H1 (cell line): ENCODE results near the gene SPTY2D1. TPM values are rescaled to one million over a fixed set of nuclear protein-coding genes. Genes with fewer than 3 reads are reported as not detected.

ENCODE experiments used
- CTCF ChIA-PET: fragments of 300-600 bp; sonication (Branson Sonifier 250); formaldehyde crosslinking; loops from one replicate; lab custom pipeline; 2021; ENCODE audit not compliant: partially characterized antibody; lab: Charles Lee
- POLR2A ChIA-PET: fragments of 300-600 bp; sonication (Branson Sonifier 250); formaldehyde crosslinking; loops from one replicate; lab custom pipeline; 2021; ENCODE audit warnings: inconsistent platforms; ENCODE audit not compliant: partially characterized antibody; lab: Charles Lee
- DNase-seq, 2 experiments: peaks; one replicate each; pipeline versions ENCODE4 v3.0.0 to v3.0.0-alpha.2; 2010 to 2022; ENCODE audit warnings: low spot score in 2 of 2, low read depth in 1 of 2, mixed read lengths in 1 of 2
- FAIRE-seq: peaks from 2 replicates; lab custom pipeline; 2011; peaks lifted over from hg19 to GRCh38; lab: Jason Lieb, UNC
- H2AFZ ChIP-seq: 2 replicates; pipeline ENCODE4 v1.8.1; 2012; ENCODE audit warnings: low read length, inconsistent platforms
- H2AK5ac ChIP-seq: 2 replicates; pipeline ENCODE4 v1.6.1; 2013; ENCODE audit warnings: low read depth, low read length
- H2BK120ac ChIP-seq: replicated peaks from 2 replicates; pipeline ENCODE3; 2013; ENCODE audit warnings: low read depth, low read length, inconsistent platforms
- H2BK12ac ChIP-seq: 2 replicates; pipeline ENCODE4 v1.6.1; 2013; ENCODE audit warnings: low read depth, low read length
- H2BK15ac ChIP-seq: 2 replicates; pipeline ENCODE4 v1.6.1; 2013; ENCODE audit warnings: low read length
- H2BK20ac ChIP-seq: 2 replicates; pipeline ENCODE4 v1.6.1; 2013; ENCODE audit warnings: low read length
- H2BK5ac ChIP-seq: 2 replicates; pipeline ENCODE4 v1.6.1; 2013; ENCODE audit warnings: low read depth, low read length
- H3K14ac ChIP-seq: 2 replicates; pipeline ENCODE4 v1.6.1; 2013; ENCODE audit warnings: inconsistent platforms; ENCODE audit not compliant: insufficient read length
- H3K18ac ChIP-seq: 2 replicates; pipeline ENCODE4 v1.6.1; 2013; ENCODE audit warnings: low read length; ENCODE audit errors: extremely low read depth
- H3K23ac ChIP-seq: 2 replicates; pipeline ENCODE4 v1.6.1; 2013; ENCODE audit warnings: inconsistent platforms; ENCODE audit not compliant: insufficient read length
- H3K23me2 ChIP-seq: 2 replicates; pipeline ENCODE4 v1.6.1; 2013; ENCODE audit warnings: low read depth, low read length
- H3K27ac ChIP-seq: 2 replicates; pipeline ENCODE4 v1.6.1; 2011; ENCODE audit warnings: low read depth, low read length, inconsistent platforms
- H3K27me3 ChIP-seq, 4 experiments: replicated peaks in 1 of 4; 1 replicate in 1 of 4; 2 replicates in 3 of 4; pipeline versions ENCODE4 v1.6.1 to v1.8.1; 2011 to 2013; ENCODE audit warnings: low read length in 3 of 4, mild to moderate bottlenecking in 3 of 4, inconsistent platforms in 2 of 4, mixed read lengths in 2 of 4, moderate library complexity in 1 of 4; ENCODE audit not compliant: control insufficient read depth in 3 of 4, insufficient read depth in 3 of 4; ENCODE audit errors: extremely low read depth in 1 of 4
- H3K36me3 ChIP-seq, 4 experiments: 2 replicates each; pipeline versions ENCODE4 v1.6.1 to v1.8.1; 2011 to 2013; ENCODE audit warnings: mild to moderate bottlenecking in 4 of 4, low read length in 3 of 4, moderate library complexity in 2 of 4, control low read depth in 1 of 4, inconsistent platforms in 1 of 4; ENCODE audit not compliant: insufficient read depth in 4 of 4, control insufficient read depth in 2 of 4
- H3K4ac ChIP-seq: replicated peaks from 2 replicates; pipeline ENCODE3; 2013; ENCODE audit warnings: low read length, low read depth, mixed read lengths, inconsistent platforms; ENCODE audit not compliant: insufficient read length
- H3K4me1 ChIP-seq, 4 experiments: replicated peaks in 1 of 4; 1 replicate in 1 of 4; 2 replicates in 3 of 4; pipeline versions ENCODE4 v1.6.1 to v1.8.1; 2011 to 2013; ENCODE audit warnings: low read length in 3 of 4, inconsistent platforms in 2 of 4, mixed read lengths in 1 of 4; ENCODE audit not compliant: insufficient read depth in 4 of 4, control insufficient read depth in 3 of 4
- H3K4me2 ChIP-seq, 2 experiments: 2 replicates each; pipeline versions ENCODE4 v1.6.1 to v1.8.1; 2011 to 2013; ENCODE audit warnings: low read depth in 2 of 2, low read length in 2 of 2, control low read depth in 1 of 2, inconsistent platforms in 1 of 2, mild to moderate bottlenecking in 1 of 2; ENCODE audit not compliant: insufficient read depth in 1 of 2
- H3K4me3 ChIP-seq, 4 experiments: fragments of 200-600, 300-600 bp in 1 of 4; sonication (generic), shearing (Covaris generic), sonication (Bioruptor Twin) in 1 of 4; 2 replicates each; pipeline versions ENCODE4 v1.5.1 to v1.8.1; 2011 to 2016; ENCODE audit warnings: low read length in 4 of 4, low read depth in 3 of 4, control low read depth in 2 of 4, inconsistent platforms in 2 of 4, mild to moderate bottlenecking in 2 of 4, mixed read lengths in 1 of 4, moderate library complexity in 1 of 4; ENCODE audit not compliant: insufficient read depth in 2 of 4; ENCODE audit errors: extremely low read depth in 1 of 4
- H3K56ac ChIP-seq: replicated peaks from 2 replicates; pipeline ENCODE3; 2013; ENCODE audit warnings: low read depth, mild to moderate bottlenecking, mixed read lengths, low read length, inconsistent platforms; ENCODE audit not compliant: insufficient read length
- H3K79me1 ChIP-seq: 2 replicates; pipeline ENCODE4 v1.6.1; 2013; ENCODE audit warnings: low read depth, low read length, control low read depth
- H3K79me2 ChIP-seq, 2 experiments: 2 replicates each; pipeline versions ENCODE4 v1.6.1 to v1.8.1; 2012 to 2013; ENCODE audit warnings: low read length in 2 of 2, mild to moderate bottlenecking in 2 of 2, inconsistent platforms in 1 of 2; ENCODE audit not compliant: insufficient read depth in 2 of 2, control insufficient read depth in 1 of 2
- H3K9ac ChIP-seq, 4 experiments: replicated peaks in 1 of 4; 1 replicate in 1 of 4; 2 replicates in 3 of 4; pipeline versions ENCODE4 v1.6.1 to v1.8.1; 2011 to 2013; ENCODE audit warnings: low read depth in 3 of 4, low read length in 3 of 4, control low read depth in 2 of 4, mild to moderate bottlenecking in 2 of 4, moderate library complexity in 2 of 4, inconsistent platforms in 1 of 4; ENCODE audit errors: extremely low read depth in 1 of 4
- H3K9me3 ChIP-seq, 2 experiments: 2 replicates each; pipeline versions ENCODE4 v1.6.1 to v1.8.1; 2012 to 2013; ENCODE audit warnings: mild to moderate bottlenecking in 2 of 2, moderate library complexity in 2 of 2, control low read depth in 1 of 2, inconsistent platforms in 1 of 2, low read depth in 1 of 2, low read length in 1 of 2, mixed read lengths in 1 of 2; ENCODE audit not compliant: insufficient read depth in 2 of 2
- H4K20me1 ChIP-seq, 2 experiments: replicated peaks in 1 of 2; 2 replicates each; pipeline versions ENCODE3 to v1.8.1; 2011 to 2013; ENCODE audit warnings: inconsistent platforms in 2 of 2, low read length in 2 of 2, mild to moderate bottlenecking in 1 of 2; ENCODE audit not compliant: insufficient read depth in 2 of 2, control insufficient read depth in 1 of 2
- H4K5ac ChIP-seq: 2 replicates; pipeline ENCODE4 v1.6.1; 2013; ENCODE audit warnings: low read length, low read depth, mixed read lengths, inconsistent platforms; ENCODE audit not compliant: insufficient read length
- H4K8ac ChIP-seq: 2 replicates; pipeline ENCODE4 v1.8.0; 2013; ENCODE audit warnings: mild to moderate bottlenecking, moderate library complexity, low read length, inconsistent platforms; ENCODE audit not compliant: insufficient read depth; ENCODE audit errors: extremely low read depth
- H4K91ac ChIP-seq: replicated peaks from 2 replicates; pipeline ENCODE3; 2013; ENCODE audit warnings: low read length, mixed read lengths, inconsistent platforms; ENCODE audit not compliant: insufficient read length
- GABPA ChIP-seq: IDR thresholded peaks from 2 replicates; pipeline ENCODE4 v1.6.1; 2011; ENCODE audit warnings: mild to moderate bottlenecking, low read length, moderate library complexity, borderline replicate concordance; ENCODE audit not compliant: insufficient read depth
- POLR2A ChIP-seq, 2 experiments: IDR thresholded peaks; 1 replicate in 1 of 2; 2 replicates in 1 of 2; pipeline ENCODE4 v1.6.1; 2011; ENCODE audit warnings: low read depth in 2 of 2, low read length in 2 of 2, mild to moderate bottlenecking in 2 of 2; ENCODE audit errors: control extremely low read depth in 1 of 2
- POLR2AphosphoS5 ChIP-seq: IDR thresholded peaks from 2 replicates; pipeline ENCODE4 v1.6.1; 2011; ENCODE audit warnings: low read depth, low read length
- SAP30 ChIP-seq: fragments of 300-600 bp; sonication (generic); IDR thresholded peaks from 2 replicates; pipeline ENCODE4 v1.7.1; 2012; ENCODE audit warnings: low read length, moderate library complexity, mild to moderate bottlenecking, inconsistent platforms; ENCODE audit not compliant: insufficient read depth, insufficient replicate concordance
- SIRT6 ChIP-seq: IDR thresholded peaks from one replicate; pipeline ENCODE4 v1.7.1; 2012; ENCODE audit warnings: low read length, inconsistent platforms
- SUZ12 ChIP-seq: fragments of 200-600 bp; sonication (generic); IDR thresholded peaks from 2 replicates; pipeline ENCODE4 v1.6.1; 2012; ENCODE audit warnings: mild to moderate bottlenecking, inconsistent platforms, low read length, moderate library complexity, mixed read lengths
- TCF12 ChIP-seq: IDR thresholded peaks from 2 replicates; pipeline ENCODE4 v1.6.1; 2011; ENCODE audit warnings: low read depth, mild to moderate bottlenecking, low read length
- WGBS, 2 experiments: shearing (Covaris generic) in 1 of 2; methylation state at CpG; one replicate each; pipeline versions ENCODE4 v1.1.6 to v1.1.7; 2013 to 2015; ENCODE audit warnings: low lambda C conversion rate in 2 of 2, mixed read lengths in 2 of 2, inconsistent platforms in 1 of 2, low coverage in 1 of 2, missing lambda C conversion rate in 1 of 2; ENCODE audit not compliant: insufficient replicate concordance in 2 of 2, insufficient coverage in 1 of 2, insufficient read length in 1 of 2; ENCODE audit errors: extremely low coverage in 1 of 2, missing lambda C conversion rate in 1 of 2; 5-methylcytosine and 5-hydroxymethylcytosine counted together
- polyA plus RNA-seq, 7 experiments: library from polyadenylated mRNA; depleted of rRNA in 3 of 7; stranded (reverse) in 5 of 7; unstranded in 2 of 7; fragments of >200 nt in 5 of 7; fragments of 200-250 nt in 2 of 7; gene quantifications; 1 replicate in 5 of 7; 2 replicates in 1 of 7; 4 replicates in 1 of 7; pipeline versions ENCODE4 v1.2.1 to v1.2.3, GENCODE V29; 2011 to 2013; ENCODE audit warnings: missing spikeins in 2 of 7, mixed read lengths in 2 of 7
- total RNA-seq: library from RNA; stranded (reverse); fragmentation: NEBNext Ultra II Directional; extraction: Animal tissue kit (Norgen Biotek cat#: 25700); gene quantifications from 2 replicates; pipeline ENCODE4 v1.2.1, GENCODE V29; 2021
- TF ChIP-seq, protein P1 (sequence below), 3 experiments: IDR thresholded peaks; 1 replicate in 2 of 3; 2 replicates in 1 of 3; pipeline versions ENCODE4 v1.5.1 to v1.6.1; 2011; ENCODE audit warnings: low read length in 3 of 3, mild to moderate bottlenecking in 3 of 3, inconsistent platforms in 2 of 3, low read depth in 1 of 3, moderate library complexity in 1 of 3; ENCODE audit not compliant: insufficient read depth in 1 of 3; ENCODE audit errors: control extremely low read depth in 1 of 3

SPTY2D1 gene
- total and polyA plus RNA-seq, 2 of the 8 experiments (the other 6 are each of a cell fraction or from before 2014, with no cell fraction given): 4.9 to 17.6 TPM

DNA sequence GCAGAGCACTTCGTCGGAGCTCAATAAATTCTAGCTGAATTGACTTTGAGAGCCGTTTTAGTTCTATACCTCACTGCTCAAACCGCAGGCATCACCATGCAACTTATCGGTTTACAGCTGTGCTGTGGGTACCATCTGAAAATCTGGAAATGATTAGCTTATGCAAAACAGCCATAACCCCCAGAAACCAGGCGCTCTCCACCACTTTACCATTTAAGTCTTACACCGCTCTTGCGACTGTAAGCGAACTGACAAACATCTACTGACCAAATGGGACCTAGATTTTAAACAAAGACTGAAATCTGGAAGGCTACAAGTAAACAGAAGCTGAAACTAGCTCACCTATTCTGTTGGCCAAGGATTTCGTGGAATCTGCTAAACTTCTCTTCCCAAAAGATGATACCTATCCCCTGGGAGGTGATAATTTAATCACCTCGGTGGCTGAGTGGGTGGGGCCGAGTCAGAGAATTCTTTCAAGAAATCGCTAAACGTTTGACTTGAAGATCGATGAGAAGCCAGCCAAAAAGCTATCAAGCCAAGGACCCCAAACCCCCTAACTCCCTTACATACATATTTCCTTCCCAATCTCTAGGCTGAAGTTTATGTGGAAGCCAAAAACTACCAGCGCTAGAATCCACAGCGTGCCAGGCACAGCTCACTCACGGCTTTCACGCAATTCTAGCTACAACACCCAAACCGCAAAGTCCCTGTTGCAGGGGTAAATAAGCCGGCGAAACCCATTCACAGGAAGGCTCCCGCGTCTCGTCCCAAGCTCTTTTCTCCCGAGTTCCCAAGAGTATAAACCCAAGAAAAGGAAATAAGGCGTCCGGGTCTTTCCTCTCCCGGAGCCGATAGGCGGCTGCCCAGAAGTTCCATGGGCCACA is 644 bp downstream of the SPTY2D1 start:
- H4K20me1 ChIP-seq: peaks cover 0 to 2% of the 10 kb centered on the region in 2 experiments
- no peak for FAIRE-seq
- CTCF ChIA-PET: interaction anchor here (0.8 to 2.8 kb wide), 8 partner anchors 16 to 135 kb away, joined by 3 to 9 read pairs (median 4); partner anchors contain the start of gene TSG101
- TF ChIP-seq POLR2A (IDR thresholded peaks at IDR 0.05; ENCODE audit: control extremely low read depth in 1 of 2, low read depth in 2 of 2, low read length in 2 of 2): no peak
- no peak for TF ChIP-seq SIRT6
- TF ChIP-seq SAP30: no peak
- TF ChIP-seq TCF12: no peak
- TF ChIP-seq POLR2AphosphoS5: no peak
- no peak for TF ChIP-seq GABPA
- no peak for TF ChIP-seq SUZ12
- TF ChIP-seq, protein P1, sequence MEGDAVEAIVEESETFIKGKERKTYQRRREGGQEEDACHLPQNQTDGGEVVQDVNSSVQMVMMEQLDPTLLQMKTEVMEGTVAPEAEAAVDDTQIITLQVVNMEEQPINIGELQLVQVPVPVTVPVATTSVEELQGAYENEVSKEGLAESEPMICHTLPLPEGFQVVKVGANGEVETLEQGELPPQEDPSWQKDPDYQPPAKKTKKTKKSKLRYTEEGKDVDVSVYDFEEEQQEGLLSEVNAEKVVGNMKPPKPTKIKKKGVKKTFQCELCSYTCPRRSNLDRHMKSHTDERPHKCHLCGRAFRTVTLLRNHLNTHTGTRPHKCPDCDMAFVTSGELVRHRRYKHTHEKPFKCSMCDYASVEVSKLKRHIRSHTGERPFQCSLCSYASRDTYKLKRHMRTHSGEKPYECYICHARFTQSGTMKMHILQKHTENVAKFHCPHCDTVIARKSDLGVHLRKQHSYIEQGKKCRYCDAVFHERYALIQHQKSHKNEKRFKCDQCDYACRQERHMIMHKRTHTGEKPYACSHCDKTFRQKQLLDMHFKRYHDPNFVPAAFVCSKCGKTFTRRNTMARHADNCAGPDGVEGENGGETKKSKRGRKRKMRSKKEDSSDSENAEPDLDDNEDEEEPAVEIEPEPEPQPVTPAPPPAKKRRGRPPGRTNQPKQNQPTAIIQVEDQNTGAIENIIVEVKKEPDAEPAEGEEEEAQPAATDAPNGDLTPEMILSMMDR (IDR thresholded peaks at IDR 0.05; ENCODE audit: control extremely low read depth in 1 of 3, insufficient read depth in 1 of 3, low read depth in 1 of 3, low read length in 3 of 3): no peak

More for the DNA sequence above, 644 bp downstream of the SPTY2D1 start:
- Histone ChIP-seq H2AK5ac (no peak overlapping the region), H2BK120ac (no peak overlapping the region), H3K4me1 (peaks cover 0 to 5% (median under 1%) of the 10 kb centered on the region in 4 experiments; a peak in 1 of 7 replicates), H3K27me3 (no peaks in the 10 kb centered on the region), H3K4me3 (peak overlapping the region; percentile 94 to 98 (median 96)), H3K14ac (no peak overlapping the region), H2BK20ac (no peak overlapping the region), H3K4ac (no peak overlapping the region), H3K36me3 (no peaks in the 10 kb centered on the region), H3K18ac (no peak overlapping the region), H2AFZ (peak overlapping the region; percentile 64; the same call in 1 of the 2 replicates), H3K56ac (no peak overlapping the region), H3K79me2 (peaks cover 7 to 51% of the 10 kb centered on the region in 2 experiments), H3K4me2 (peak overlapping the region; percentile 53 to 88), H4K8ac (peak overlapping the region; percentile 19; the same call in 1 of the 2 replicates), H4K5ac (no peak overlapping the region), H3K27ac (peak overlapping the region; percentile 39; the same call in 1 of the 2 replicates), H2BK5ac (0 out of 2 replicates have a peak overlapping the region, but pooled peaks have one; percentile 44), H3K23ac (no peak overlapping the region), H2BK12ac (no peak overlapping the region), H3K23me2 (peaks cover 5% of the 10 kb centered on the region), H3K9ac (peak overlapping the region; percentile 58 to 95 (median 78)), H3K79me1 (peaks cover 2% of the 10 kb centered on the region; the same call in 1 of the 2 replicates), H3K9me3 (no peaks in the 10 kb centered on the region), H2BK15ac (no peak overlapping the region), H4K91ac (no peak overlapping the region)
- POLR2A ChIA-PET: interaction anchor here (1.1 to 2.4 kb wide), 7 partner anchors 8 to 178 kb away, joined by 3 to 8 read pairs (median 5); partner anchors contain the start of genes LDHAL6A, TSG101 and UEVLD
- WGBS, 2 experiments: 17% methylated on average over 31 of the region's 31 CpGs; no CpG with 5 or more reads in 1 of the 2 experiments
- DNase-seq: no peak
